ENCODE data around the gene CDK9. TPM values are rescaled to one million over a fixed set of nuclear protein-coding genes. Genes with fewer than 3 reads are reported as not detected.
"Not testable (repeated sequence)": the region's sequence is repeated elsewhere in the genome, so short reads cannot be mapped to it uniquely, and the experiment has no call there.

CDK9 gene
- total RNA-seq, 3 donors from 2014 or later: 66.9 to 91.5 (median 82.5) TPM

GRCh38 chr9:127754099-127755060 is 31.5 kb upstream of the CDK9 start:
- ATAC-seq (no peak), DNase-seq (no peak)
- H3K36me3 Mint-ChIP-seq (ENCODE audit: insufficient read depth): peaks cover 19% of the 10 kb centered on the region
- no peaks in the 10 kb centered on the region for H3K27me3 Mint-ChIP-seq (ENCODE audit: low read depth)
- no peak overlapping the region for H3K4me3 Mint-ChIP-seq
- H3K4me1 Mint-ChIP-seq (ENCODE audit: low read depth): peaks cover 5% of the 10 kb centered on the region
- H3K9me3 Mint-ChIP-seq: no peaks in the 10 kb centered on the region

GRCh38 chr9:127755061-127756060 is 30.5 kb upstream of the CDK9 start:
- no peak for ATAC-seq
- Mint-ChIP-seq H3K9me3 (no peaks in the 10 kb centered on the region), H3K27me3 (ENCODE audit: low read depth) (no peaks in the 10 kb centered on the region), H3K36me3 (ENCODE audit: insufficient read depth) (peaks cover 16% of the 10 kb centered on the region), H3K4me3 (no peak overlapping the region), H3K4me1 (ENCODE audit: low read depth) (peaks cover 5% of the 10 kb centered on the region)
- no peak for DNase-seq

- Mint-ChIP-seq H3K27me3 (ENCODE audit: low read depth) (no peaks in the 10 kb centered on the region), H3K36me3 (ENCODE audit: insufficient read depth) (peaks cover 12% of the 10 kb centered on the region), H3K9me3 (no peaks in the 10 kb centered on the region), H3K4me3 (no peak overlapping the region), H3K4me1 (ENCODE audit: low read depth) (peaks cover 5% of the 10 kb centered on the region)
- no peak for ATAC-seq
- no peak for DNase-seq
Measured at GRCh38 chr9:127756233-127756632, 29.6 kb upstream of the CDK9 start.

GRCh38 chr9:127756776-127757175 is 29.1 kb upstream of the CDK9 start:
- ATAC-seq; H3K4me3 Mint-ChIP-seq; DNase-seq; H3K27me3 Mint-ChIP-seq (ENCODE audit: low read depth); H3K4me1 Mint-ChIP-seq (ENCODE audit: low read depth); H3K9me3 Mint-ChIP-seq; H3K36me3 Mint-ChIP-seq (ENCODE audit: insufficient read depth): not testable (repeated sequence)

- no peaks in the 10 kb centered on the region for H3K27me3 Mint-ChIP-seq (ENCODE audit: low read depth)
- H3K4me1 Mint-ChIP-seq (ENCODE audit: low read depth): peaks cover 15% of the 10 kb centered on the region
- peaks cover 7% of the 10 kb centered on the region for H3K36me3 Mint-ChIP-seq (ENCODE audit: insufficient read depth)
- DNase-seq (no peak), ATAC-seq (no peak)
- H3K4me3 Mint-ChIP-seq: no peak overlapping the region
- no peaks in the 10 kb centered on the region for H3K9me3 Mint-ChIP-seq
Measured at GRCh38 chr9:127758843-127759242, 27.0 kb upstream of the CDK9 start.

GRCh38 chr9:127761061-127761460 is 24.8 kb upstream of the CDK9 start:
- ATAC-seq: no peak
- Mint-ChIP-seq H3K9me3 (no peaks in the 10 kb centered on the region), H3K36me3 (ENCODE audit: insufficient read depth) (peaks cover 12% of the 10 kb centered on the region), H3K4me3 (no peak overlapping the region), H3K27me3 (ENCODE audit: low read depth) (no peaks in the 10 kb centered on the region), H3K4me1 (ENCODE audit: low read depth) (peaks cover 36% of the 10 kb centered on the region)
- DNase-seq: no peak

- Mint-ChIP-seq H3K27me3 (ENCODE audit: low read depth) (no peaks in the 10 kb centered on the region), H3K4me3 (no peak overlapping the region), H3K9me3 (no peaks in the 10 kb centered on the region), H3K4me1 (ENCODE audit: low read depth) (peaks cover 40% of the 10 kb centered on the region), H3K36me3 (ENCODE audit: insufficient read depth) (peaks cover 15% of the 10 kb centered on the region)
- no peak for ATAC-seq
- DNase-seq: no peak
Measured at GRCh38 chr9:127761491-127761956, 24.3 kb upstream of the CDK9 start.

GRCh38 chr9:127762111-127762676 is 23.6 kb upstream of the CDK9 start:
- Mint-ChIP-seq H3K4me1 (ENCODE audit: low read depth) (peaks cover 45% of the 10 kb centered on the region), H3K4me3 (no peak overlapping the region)

GRCh38 chr9:127763918-127764384 is 21.9 kb upstream of the CDK9 start:
- H3K9me3 Mint-ChIP-seq: no peaks in the 10 kb centered on the region
- DNase-seq (no peak), ATAC-seq (peak; percentile 49 to 56)
- peaks cover 12% of the 10 kb centered on the region for H3K36me3 Mint-ChIP-seq (ENCODE audit: insufficient read depth)
- H3K4me3 Mint-ChIP-seq: no peak overlapping the region
- H3K27me3 Mint-ChIP-seq (ENCODE audit: low read depth): no peaks in the 10 kb centered on the region
- H3K4me1 Mint-ChIP-seq (ENCODE audit: low read depth): peaks cover 61% of the 10 kb centered on the region

More at GRCh38 chr9:127762111-127762676, 23.6 kb upstream of the CDK9 start:
- Mint-ChIP-seq H3K27me3 (ENCODE audit: low read depth) (no peaks in the 10 kb centered on the region), H3K9me3 (no peaks in the 10 kb centered on the region), H3K36me3 (ENCODE audit: insufficient read depth) (peaks cover 15% of the 10 kb centered on the region)
- ATAC-seq (no peak), DNase-seq (no peak)

GRCh38 chr9:127765418-127765817 is 20.4 kb upstream of the CDK9 start:
- H3K9me3 Mint-ChIP-seq: no peaks in the 10 kb centered on the region
- no peak for ATAC-seq
- peaks cover 74% of the 10 kb centered on the region for H3K4me1 Mint-ChIP-seq (ENCODE audit: low read depth)
- H3K27me3 Mint-ChIP-seq (ENCODE audit: low read depth): no peaks in the 10 kb centered on the region
- DNase-seq: no peak
- H3K4me3 Mint-ChIP-seq: no peak overlapping the region
- H3K36me3 Mint-ChIP-seq (ENCODE audit: insufficient read depth): peaks cover 13% of the 10 kb centered on the region

- DNase-seq (no peak), ATAC-seq (no peak)
- H3K36me3 Mint-ChIP-seq (ENCODE audit: insufficient read depth): peaks cover 13% of the 10 kb centered on the region
- no peaks in the 10 kb centered on the region for H3K9me3 Mint-ChIP-seq
- H3K27me3 Mint-ChIP-seq (ENCODE audit: low read depth): no peaks in the 10 kb centered on the region
- peak overlapping the region; percentile 53 for H3K4me3 Mint-ChIP-seq
- peaks cover 85% of the 10 kb centered on the region for H3K4me1 Mint-ChIP-seq (ENCODE audit: low read depth)
Measured at GRCh38 chr9:127767410-127767809, 18.4 kb upstream of the CDK9 start.

GRCh38 chr9:127767909-127768331 is 17.9 kb upstream of the CDK9 start:
- DNase-seq (no peak), ATAC-seq (no peak)
- peaks cover 82% of the 10 kb centered on the region for H3K4me1 Mint-ChIP-seq (ENCODE audit: low read depth)
- no peaks in the 10 kb centered on the region for H3K9me3 Mint-ChIP-seq
- peak overlapping the region; percentile 17 for H3K4me3 Mint-ChIP-seq
- H3K27me3 Mint-ChIP-seq (ENCODE audit: low read depth): no peaks in the 10 kb centered on the region
- H3K36me3 Mint-ChIP-seq (ENCODE audit: insufficient read depth): peaks cover 13% of the 10 kb centered on the region

GRCh38 chr9:127768698-127769097 is 17.1 kb upstream of the CDK9 start:
- H3K4me1 Mint-ChIP-seq (ENCODE audit: low read depth): peaks cover 81% of the 10 kb centered on the region
- no peak for ATAC-seq
- no peaks in the 10 kb centered on the region for H3K9me3 Mint-ChIP-seq
- peaks cover 13% of the 10 kb centered on the region for H3K36me3 Mint-ChIP-seq (ENCODE audit: insufficient read depth)
- H3K4me3 Mint-ChIP-seq: peak overlapping the region; percentile 17
- no peak for DNase-seq
- no peaks in the 10 kb centered on the region for H3K27me3 Mint-ChIP-seq (ENCODE audit: low read depth)

- Mint-ChIP-seq H3K4me3 (peak overlapping the region; percentile 17), H3K36me3 (ENCODE audit: insufficient read depth) (peaks cover 15% of the 10 kb centered on the region), H3K27me3 (ENCODE audit: low read depth) (no peaks in the 10 kb centered on the region), H3K4me1 (ENCODE audit: low read depth) (peaks cover 79% of the 10 kb centered on the region), H3K9me3 (no peaks in the 10 kb centered on the region)
- ATAC-seq (no peak), DNase-seq (no peak)
Measured at GRCh38 chr9:127769101-127769500, 16.7 kb upstream of the CDK9 start.
